Activated CD4-positive, alpha-beta T cell treated with anti-CD3 and anti-CD28 coated beads, Interleukin-2, amount 50 U/mL, for 48 hours (primary cell): ENCODE measurements around the gene TFB2M.
"Not testable (repeated sequence)": the region's sequence is repeated elsewhere in the genome, so short reads cannot be mapped to it uniquely, and the experiment has no call there.

Source experiments
- DNase-seq, 2 experiments: peaks; one replicate each; pipeline ENCODE4 v3.0.0-alpha.2; 2020

TFB2M gene, protein sequence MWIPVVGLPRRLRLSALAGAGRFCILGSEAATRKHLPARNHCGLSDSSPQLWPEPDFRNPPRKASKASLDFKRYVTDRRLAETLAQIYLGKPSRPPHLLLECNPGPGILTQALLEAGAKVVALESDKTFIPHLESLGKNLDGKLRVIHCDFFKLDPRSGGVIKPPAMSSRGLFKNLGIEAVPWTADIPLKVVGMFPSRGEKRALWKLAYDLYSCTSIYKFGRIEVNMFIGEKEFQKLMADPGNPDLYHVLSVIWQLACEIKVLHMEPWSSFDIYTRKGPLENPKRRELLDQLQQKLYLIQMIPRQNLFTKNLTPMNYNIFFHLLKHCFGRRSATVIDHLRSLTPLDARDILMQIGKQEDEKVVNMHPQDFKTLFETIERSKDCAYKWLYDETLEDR

DNA sequence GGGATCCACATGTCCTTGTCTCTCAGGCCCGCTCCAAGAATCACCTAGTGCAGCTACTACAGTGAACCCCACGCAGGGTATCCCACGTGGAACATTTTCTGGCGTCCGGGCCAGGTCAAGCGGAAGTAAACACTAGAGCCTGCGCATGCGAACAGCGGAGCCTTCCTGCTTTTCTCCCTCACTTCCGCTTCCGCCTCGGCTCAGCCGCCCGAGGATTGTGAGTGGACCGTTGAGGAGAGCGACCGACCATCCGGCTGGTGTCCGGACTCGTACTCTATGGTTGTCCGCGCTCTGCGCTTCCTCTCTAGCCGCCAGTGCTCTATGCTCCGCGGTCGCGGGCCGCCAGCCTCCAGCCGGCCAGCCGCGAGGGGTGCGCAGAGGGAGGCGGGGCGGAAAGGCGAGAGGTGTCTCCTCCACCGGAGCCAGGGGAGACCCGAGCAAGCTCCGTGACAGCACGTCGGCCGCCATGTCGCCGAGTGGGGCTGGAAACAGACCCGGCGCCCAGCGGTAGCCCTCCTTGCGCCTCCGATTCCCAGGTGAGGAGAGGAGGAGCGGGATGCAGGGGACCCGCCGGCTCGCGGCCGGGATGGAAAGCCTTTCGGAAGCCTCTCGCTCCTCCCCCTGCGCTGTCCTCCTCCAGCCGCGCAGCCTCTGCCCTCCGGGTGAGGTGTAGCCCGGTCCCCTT is at the start of gene TFB2M, which contains the start of gene CNST:
TSS of gene TFB2M (minus strand) at position 134 of the 685 bp plus-strand sequence. CDS start at position 11, 123 bp downstream.
TSS of gene CNST (plus strand) at position 329 of the 685 bp plus-strand sequence. CDS start 25,107 bp downstream, outside the sequence.
- DNase-seq: peak; percentile 92 to 95

DNA sequence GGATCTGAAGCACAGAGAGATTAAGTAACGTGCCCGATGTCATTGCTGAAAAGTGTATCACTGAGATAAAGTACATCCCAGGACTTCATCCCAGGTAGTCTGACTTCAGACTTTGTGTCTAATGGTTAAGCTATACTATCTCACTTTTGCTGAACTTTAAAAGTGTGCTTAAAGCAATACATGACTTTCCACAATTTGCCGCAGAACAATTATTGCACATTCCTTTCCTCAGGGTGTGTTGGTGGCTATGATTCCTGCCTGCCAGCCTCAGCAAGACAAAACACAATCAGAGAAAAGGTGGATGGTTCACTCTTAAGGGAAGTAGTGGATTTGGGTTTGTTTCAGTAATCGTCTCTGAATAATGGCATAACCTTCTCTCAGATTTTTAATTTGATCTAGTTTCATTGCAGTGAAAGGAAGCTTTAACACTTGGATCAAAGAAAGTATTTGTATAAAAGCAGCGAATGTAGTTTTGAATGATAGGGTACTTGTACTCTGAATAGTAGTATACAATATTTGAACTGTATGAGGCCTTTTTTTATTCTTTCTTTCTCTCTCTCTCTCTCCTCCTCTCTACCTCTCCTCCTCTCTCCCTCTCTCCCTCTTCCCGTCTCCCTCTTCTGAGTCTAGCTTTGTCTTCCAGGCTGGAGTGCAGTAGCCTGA is 47.2 kb upstream of the TFB2M start:
- no peak for DNase-seq

DNA sequence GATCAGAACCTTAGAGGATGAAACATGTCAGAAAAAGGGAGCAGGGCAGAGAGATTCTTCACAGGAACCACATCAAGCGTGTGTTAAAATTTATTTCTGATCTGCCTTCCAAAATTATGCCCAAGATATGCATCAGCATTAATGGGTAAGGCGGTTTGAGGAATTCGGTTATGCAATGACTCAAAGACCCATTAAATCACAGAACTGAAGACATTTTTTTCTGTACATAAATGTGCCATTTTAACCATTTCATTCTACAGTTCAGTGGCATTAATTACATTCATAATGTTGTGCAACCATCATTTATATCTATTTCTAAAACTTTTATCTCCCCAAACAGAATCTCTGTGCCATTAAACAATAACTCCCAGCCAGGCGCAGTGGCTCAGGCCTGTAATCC is 43.6 kb upstream of the TFB2M start:
- DNase-seq: no peak

DNA sequence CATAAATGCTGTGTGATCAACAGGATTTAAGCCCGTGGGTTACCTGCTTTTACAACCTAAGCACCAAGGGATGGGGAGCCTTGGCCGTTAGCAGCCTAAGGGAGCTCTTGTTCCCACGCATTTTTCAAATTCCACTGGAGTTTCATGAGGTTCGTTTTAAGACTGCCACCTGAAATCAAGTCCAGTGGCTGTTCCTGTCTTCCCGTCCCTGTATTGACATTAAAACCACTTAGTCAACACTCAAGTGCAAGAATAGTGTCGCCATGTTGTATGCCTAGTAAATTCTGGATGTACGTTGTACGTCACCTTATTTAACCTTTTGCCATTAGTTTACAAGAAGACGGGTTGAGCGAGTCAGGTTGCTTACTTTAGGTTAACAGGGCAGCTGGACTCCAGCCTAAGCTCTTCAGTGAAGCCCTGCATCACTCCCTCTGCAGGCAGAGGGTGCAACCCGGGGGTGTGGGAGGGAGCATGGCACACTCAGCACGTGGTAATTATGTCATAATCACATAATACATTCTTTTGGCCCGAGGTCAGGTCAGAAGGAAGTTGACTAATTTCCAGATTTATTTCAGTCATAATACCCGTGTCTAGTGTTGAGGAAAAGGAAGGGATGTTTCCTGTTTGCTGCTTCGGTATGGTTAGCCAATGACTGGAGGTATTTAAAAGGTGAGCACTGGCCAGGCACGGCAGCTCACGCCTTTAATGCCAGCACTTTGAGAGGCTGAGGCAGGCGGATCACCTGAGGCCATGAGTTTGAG is 42.7 kb upstream of the TFB2M start:
- peak; percentile 31 to 41 for DNase-seq

DNA sequence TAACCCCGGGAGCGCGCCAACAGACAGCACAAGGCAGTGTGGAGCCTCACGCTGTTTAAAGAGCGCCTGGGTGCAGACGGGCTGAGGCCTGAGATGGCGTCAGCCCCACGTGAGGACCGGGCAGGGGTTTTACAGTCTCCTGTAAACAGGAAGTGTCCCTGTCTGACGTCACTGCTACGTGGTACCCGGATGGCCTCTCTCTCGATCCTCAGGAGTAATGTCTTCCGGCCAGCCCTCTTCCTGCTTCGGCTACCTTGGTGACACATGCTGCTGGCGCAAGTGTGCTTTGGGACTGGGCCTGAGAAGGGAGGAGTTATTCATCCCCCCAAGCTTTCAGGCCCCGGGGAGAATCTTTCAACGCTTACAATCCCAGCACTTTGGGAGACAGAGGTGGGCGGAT is 41.4 kb upstream of the TFB2M start:
- DNase-seq: no peak

DNA sequence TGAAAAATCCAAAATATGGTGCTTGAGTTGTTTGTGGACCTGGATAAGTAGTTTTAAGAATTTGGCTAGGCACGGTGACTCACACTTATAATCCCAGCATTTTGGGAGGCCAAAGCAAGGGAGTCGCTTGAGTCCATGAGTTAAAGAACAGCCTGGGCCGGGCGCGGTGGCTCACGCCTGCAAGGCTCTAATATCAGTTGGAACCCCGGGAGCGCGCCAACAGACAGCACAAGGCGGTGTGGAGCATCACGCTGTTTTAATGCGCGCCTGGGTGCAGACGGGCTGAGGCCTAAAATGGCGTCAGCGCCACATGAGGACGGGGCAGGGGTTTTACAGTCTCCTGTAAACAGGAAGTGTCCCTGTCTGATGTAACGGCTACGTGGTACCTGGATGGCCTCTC is 39.2 kb upstream of the TFB2M start:
- not testable (repeated sequence) for DNase-seq

DNA sequence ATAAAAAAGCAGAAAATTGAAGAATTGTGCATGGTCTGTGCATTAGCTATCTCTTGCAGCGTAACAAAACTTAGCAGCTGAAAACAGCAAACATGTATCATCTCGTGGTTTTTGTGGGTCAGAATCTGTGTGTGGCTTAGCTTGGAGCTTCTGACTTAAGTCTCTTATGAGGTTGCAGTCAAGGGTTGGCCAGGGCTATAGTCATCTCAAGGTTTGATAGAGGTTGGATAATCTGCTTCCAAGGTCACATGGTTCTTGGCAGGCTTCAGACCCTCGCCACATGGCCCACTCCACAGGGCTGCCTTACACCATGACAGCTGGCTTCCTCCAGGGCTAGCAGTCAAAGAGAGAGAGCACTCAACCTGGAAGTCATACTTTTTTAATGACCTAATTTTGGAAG is 36.1 kb upstream of the TFB2M start:
- no peak for DNase-seq

DNA sequence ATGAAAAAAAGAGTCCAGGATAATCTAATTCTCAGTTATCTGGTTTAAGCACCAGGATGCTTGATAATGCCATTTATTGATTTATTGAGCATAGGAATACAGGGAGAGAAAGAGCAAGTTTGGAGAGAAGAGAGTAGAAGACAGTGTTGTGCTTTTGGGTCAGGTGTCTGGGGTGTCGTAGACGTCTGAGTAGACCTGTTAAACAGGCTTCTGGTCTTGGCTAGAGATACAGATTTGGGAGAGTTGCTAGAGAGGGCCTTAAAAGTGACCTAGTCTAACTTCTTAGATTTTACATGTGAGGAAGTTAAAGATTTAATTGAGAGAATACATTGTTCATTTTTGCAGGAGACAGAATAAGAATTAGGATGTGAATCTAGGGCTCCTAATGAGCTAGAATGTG is 34.5 kb upstream of the TFB2M start:
- no peak for DNase-seq

DNA sequence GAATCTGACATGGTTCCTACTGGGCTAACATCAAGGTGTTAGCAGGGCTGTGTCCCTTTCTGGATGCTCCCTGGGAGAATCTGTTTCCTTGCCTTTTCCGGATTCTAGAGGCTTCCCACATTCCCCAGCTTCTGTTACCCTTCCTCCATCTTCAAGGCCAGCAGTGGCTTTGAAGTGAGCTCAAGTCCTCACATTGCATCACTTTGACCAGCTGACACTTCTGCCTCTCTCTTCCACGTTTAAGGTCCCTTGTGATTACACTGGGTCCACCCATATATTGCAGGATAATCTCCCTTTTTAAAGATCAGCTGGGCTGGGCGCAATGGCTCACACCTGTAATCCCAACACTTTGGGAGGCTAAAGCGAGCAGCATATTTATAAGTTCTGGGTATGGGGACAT is 33.3 kb upstream of the TFB2M start:
- DNase-seq: no peak

DNA sequence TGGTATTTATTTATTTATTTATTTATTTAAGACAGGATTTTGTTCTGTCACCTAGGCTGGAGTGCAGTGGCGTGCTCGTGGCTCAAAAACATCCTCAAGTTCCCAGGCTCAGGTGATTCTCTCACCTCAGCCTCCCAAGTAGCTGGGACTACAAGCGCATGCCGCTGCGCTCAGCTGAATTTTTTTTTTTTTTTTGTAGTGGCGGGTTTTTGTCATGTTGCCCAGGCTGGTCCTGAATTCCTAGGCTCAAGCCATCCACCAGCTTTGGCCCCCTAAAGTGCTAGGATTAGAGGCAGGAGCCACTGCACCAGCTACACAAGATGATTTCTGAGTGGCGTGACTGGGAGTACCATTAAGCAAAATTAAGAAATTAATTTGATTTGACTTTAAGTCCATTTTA is 31.9 kb upstream of the TFB2M start:
- no peak for DNase-seq

DNA sequence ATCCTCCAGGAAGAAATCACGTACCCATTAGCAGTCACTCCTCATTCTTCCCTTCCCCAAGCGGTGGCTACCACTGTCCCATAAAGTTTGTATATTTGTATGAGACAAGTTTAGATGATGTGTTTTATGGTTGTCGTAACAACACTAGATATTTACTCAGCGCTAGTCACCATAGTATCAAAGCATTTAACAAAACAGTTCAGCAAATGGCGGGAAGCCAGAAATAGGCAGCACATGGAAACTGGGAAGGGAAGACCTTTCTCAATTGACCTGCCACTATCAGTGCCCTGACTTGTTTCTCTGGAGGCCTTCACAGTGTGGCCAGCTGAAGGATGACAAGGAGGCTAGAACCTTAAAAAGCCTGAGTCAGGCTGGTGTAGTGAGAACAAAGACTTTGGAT is 31.3 kb upstream of the TFB2M start:
- no peak for DNase-seq

DNA sequence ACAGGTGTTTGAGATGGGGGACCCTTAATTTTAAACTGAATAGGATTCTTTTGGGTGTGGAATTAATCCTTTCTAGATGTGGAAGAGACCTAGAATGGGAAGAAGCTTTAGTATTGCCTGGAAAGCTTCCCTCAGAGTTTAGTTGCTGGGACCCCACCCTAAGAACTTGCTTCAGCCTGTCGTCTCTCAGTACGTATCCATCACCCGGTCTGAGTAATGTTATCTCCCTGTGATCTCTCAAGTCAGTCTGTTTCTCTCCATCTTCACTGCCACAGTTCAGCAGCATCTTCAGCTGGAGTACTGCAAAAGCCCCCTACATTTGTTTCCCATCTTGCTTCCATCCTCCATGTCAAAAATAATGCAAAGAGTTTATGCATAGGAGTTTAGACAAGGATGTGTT is 29.1 kb upstream of the TFB2M start:
- no peak for DNase-seq

DNA sequence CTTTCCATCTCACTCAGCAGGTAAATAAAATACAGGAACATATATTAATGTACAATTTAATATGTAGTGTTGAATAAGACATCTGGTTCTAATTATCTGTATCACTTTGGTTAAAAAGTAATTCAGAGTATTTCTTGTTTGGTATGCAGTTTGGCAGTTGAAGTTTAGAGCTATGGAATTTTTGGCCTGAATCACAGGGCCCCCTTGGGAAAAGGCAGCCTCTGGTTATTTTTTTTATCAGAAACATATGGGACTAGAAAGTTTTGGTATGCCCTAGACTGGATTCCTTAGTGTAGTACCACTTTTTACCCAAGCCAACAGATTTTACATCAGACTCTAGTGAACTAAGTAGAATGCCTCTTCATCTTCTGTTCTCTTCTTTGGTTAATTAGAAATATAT is 26.6 kb upstream of the TFB2M start:
- no peak for DNase-seq

DNA sequence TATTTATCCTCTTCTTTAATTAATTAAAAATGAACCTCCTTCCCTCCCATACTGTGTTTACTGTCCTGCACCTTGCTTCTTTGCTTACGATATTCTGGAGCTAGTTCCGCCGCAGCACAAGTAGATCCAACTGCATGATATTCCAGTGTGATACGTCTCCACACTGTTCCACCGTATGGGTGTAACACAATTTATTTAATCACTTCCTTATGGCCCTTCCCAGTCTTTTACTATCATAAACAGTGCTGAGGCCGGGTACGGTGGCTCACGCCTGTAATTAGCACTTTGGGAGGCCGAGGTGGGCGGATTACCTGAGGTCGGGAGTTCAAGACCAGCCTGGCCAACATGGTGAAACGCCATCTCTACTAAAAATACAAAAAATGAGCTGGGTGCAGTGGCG is 25.9 kb upstream of the TFB2M start:
- no peak for DNase-seq

DNA sequence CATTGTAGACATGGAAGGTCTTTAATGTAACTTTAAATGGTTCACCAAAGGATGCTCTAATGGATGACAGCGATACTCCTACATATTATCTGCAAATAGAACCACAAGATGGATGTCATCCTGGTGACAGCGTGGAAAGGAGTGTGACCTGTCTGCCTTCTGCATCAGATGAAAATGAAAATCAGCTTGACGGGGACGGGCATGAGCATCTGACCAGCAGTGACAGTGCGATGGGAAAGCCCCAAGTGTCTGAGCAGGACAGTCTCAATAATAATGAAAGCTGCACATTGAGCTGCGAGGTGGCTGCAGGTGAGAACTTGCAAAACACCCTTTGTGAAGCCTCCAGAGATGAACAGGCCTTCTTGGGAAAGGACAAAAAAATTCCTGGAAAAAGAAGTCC is 25.4 kb upstream of the TFB2M start:
- peak; percentile 31 to 37 for DNase-seq

DNA sequence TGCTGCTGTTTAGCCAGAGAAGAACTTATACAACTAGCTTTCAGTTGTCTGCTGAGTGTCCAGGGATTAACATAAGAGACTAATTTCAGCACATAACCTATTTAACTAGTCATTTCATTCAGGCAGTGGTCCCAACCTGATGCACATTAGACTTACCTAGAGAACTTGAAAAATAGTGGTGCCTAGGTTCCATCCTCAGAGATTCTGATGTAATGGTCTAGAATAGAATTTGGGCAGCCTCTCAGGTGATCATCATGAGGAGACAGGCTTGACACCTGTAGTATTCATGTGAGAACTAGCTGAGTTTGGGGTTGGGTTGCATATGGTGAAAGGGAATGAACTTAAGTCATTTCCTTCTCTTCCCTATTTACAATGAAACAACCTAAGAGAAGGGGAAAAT is 25.0 kb upstream of the TFB2M start:
- no peak for DNase-seq

DNA sequence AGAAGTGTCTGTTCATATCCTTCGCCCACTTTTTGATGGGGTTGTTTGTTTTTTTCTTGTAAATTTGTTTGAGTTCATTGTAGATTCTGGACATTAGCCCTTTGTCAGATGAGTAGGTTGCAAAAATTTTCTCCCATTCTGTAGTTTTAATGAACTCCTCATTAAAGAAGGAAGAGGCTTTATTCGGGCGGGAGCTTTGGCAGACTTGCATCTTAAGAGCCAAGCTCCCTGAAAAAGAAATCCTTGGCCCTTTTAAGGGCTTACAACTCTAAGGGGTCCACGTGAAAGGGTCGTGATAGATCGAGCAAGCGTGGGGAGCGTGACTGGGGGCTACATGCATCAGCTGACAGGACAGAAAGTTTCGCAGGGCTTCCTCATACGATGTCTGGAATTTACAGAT is 23.9 kb upstream of the TFB2M start:
- DNase-seq: not testable (repeated sequence)

DNA sequence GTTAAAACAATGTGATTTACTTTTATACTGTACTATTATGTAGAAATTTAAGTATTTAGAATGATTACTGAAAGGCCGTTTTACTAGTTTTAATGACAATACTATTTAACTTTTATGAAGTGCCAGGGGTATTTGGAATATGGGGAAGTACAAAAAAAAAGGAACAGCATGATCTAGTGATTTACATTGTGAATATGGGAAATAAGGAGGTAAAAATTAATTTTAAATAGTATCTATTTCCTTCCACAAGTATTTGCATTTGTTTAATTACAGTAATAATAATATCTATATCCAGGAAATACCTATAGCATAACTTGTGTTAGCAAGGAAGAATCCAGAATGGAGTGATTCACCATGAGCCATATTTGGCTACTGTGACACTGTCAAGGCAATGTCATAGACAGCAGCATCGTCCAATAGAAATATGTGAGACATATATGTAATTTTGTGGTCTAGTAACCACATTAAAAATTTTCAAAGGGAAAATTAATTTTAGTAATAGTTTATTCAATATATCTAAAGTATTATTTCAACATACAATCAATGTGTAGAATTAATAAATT is 22.2 kb upstream of the TFB2M start:
- DNase-seq: no peak

DNA sequence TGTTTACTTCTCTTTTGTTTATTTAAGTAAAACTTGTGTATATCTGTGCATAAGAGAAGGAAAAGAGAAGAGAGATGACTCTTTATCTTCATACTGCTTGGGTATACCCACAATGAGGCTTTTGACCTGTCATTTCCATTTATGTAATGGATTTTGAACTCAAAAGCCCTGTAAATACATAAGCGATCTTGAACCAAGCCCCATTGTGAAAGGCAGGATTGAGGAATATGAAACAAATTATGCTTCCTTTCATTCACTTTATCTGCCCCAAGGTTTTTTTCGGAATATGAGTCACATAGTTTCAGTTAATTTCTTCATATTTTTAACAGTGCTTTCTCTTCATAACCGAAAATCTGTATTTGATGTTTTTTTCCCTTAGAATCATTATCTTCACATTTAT is 21.5 kb upstream of the TFB2M start:
- DNase-seq: no peak

DNA sequence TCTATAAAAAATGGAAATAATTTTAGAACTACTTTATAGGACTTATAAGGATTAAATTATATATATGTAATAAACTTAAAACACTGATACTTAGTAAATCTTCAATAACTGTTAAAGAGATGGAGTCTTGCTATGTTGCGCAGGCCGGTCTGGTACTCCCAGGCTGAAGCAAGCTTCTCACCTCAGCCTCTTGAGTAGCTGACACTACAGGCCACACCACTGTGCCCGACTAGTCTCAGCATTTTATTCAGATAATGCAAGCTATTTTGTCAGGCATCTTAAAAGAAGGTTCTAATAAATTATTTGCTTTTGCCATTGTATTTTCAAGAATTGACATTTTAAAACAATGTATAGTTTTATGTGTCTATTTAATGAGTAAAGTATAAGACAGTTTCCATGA is 21.0 kb upstream of the TFB2M start:
- DNase-seq: no peak

DNA sequence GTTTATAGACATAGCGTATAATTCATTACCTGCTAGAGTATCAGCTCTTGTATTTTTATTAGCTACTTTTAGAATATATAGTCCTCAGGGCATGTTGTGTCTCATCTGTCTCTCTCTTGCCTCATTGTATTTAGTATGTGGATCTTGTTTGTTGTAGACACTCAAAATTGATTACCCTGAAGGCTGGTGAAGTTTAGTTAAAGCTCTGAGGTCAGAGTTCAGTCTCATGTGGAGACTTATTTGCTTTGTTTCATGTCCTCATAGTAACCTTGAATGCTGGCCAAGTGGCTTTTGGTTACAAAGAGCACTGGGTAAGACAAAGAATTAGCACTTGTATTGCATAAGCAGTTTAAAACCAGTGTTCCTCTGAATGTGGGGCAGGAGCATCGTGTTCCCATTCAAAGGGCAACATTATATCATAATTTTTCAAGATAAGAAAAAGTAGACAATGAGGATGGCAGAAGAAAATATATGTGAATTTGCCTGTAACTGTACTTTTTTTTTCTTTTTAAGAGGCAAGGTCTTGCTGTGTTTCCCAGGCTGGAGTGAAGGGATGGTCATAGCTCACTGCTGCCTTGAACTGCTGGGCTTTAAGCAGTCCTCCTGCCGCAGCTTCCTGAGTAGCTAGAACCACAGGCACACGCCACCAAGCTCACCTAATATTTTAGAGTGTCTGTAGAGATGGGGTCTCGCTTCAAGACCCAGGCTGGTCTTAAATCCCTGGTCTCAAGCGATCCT is 17.6 kb upstream of the TFB2M start:
- no peak for DNase-seq

DNA sequence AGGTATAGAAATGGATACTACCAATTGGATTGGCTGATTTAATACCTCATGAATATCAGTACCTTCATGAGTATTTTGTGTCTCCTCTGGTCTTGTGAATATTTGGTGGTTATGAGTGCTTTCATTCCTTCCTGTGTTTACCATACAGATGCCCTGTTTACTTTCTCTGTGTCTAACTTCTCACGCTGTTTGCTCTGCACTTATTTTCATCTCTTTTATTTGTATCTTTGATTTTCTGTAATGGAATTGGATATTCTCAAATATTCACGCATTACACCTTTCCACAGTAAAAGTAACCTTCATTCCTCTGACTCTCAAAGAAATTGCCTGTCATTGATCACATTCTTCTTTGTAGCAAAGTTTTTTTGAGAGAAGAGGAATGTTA is 17.0 kb upstream of the TFB2M start:
- DNase-seq: no peak
